Endothelial cell of umbilical vein (primary cell): ENCODE data around the gene SCN9A. TPM values are rescaled to one million over a fixed set of nuclear protein-coding genes. Genes with fewer than 3 reads are reported as not detected.

Experiments used
- BruUV-seq: library from RNA; stranded (reverse); fragments of 400-500 nt; replicated peaks from 2 replicates; lab custom pipeline; 2021; lab: Mats Ljungman, UMichigan
- CTCF ChIA-PET: fragments of 300-600, 350-600 bp; sonication (Branson Sonifier 250); formaldehyde crosslinking; loops from one replicate; lab custom pipeline; 2021; ENCODE audit warnings: antibody characterized with exemption, inconsistent platforms; lab: Charles Lee
- POLR2A ChIA-PET: fragments of 300-600, 350-600 bp; sonication (Branson Sonifier 250); formaldehyde crosslinking; loops from one replicate; lab custom pipeline; 2021; ENCODE audit warnings: antibody characterized with exemption, inconsistent platforms; lab: Charles Lee
- DNase-seq: peaks from one replicate; pipeline ENCODE4 v3.0.0-alpha.2; 2011; ENCODE audit warnings: low read depth, low spot score
- FAIRE-seq: peaks from 2 replicates; lab custom pipeline; 2011; peaks lifted over from hg19 to GRCh38; lab: Jason Lieb, UNC
- H2AFZ ChIP-seq: 2 replicates; pipeline ENCODE4 v1.6.0; 2012; ENCODE audit warnings: low read depth, low read length, control low read depth, inconsistent platforms
- H3K27ac ChIP-seq: 2 replicates; pipeline ENCODE4 v1.5.1; 2011; ENCODE audit warnings: low read depth, mild to moderate bottlenecking, control low read depth, low read length, moderate library complexity; ENCODE audit not compliant: insufficient read depth
- H3K27me3 ChIP-seq, 2 experiments: 2 replicates each; pipeline versions ENCODE4 v1.6.0 to v1.6.1; 2011; ENCODE audit warnings: low read length in 2 of 2, mixed read lengths in 1 of 2; ENCODE audit not compliant: control insufficient read depth in 2 of 2, insufficient read depth in 2 of 2
- H3K36me3 ChIP-seq, 2 experiments: 2 replicates in 1 of 2; 3 replicates in 1 of 2; pipeline ENCODE4 v1.5.1; 2011; ENCODE audit warnings: low read length in 2 of 2, mild to moderate bottlenecking in 1 of 2, moderate library complexity in 1 of 2; ENCODE audit not compliant: control insufficient read depth in 2 of 2, insufficient read depth in 2 of 2; ENCODE audit errors: extremely low read depth in 1 of 2
- H3K4me1 ChIP-seq: 3 replicates; pipeline ENCODE4 v1.5.1; 2011; ENCODE audit warnings: mild to moderate bottlenecking, low read length; ENCODE audit not compliant: control insufficient read depth, insufficient read depth; ENCODE audit errors: extremely low read depth
- H3K4me2 ChIP-seq: 2 replicates; pipeline ENCODE4 v1.6.1; 2011; ENCODE audit warnings: low read length, control low read depth, mixed read lengths; ENCODE audit not compliant: insufficient read depth
- H3K4me3 ChIP-seq, 3 experiments: fragments of 200-600 bp in 1 of 3; sonication (generic), shearing (Covaris generic) in 1 of 3; replicated peaks in 1 of 3; 2 replicates each; pipeline ENCODE4 v1.5.1; 2011 to 2016; ENCODE audit warnings: control low read depth in 3 of 3, low read length in 3 of 3, mild to moderate bottlenecking in 2 of 3, inconsistent platforms in 1 of 3, low read depth in 1 of 3, moderate library complexity in 1 of 3; ENCODE audit not compliant: insufficient read depth in 1 of 3
- H3K79me2 ChIP-seq: 2 replicates; pipeline ENCODE4 v1.6.0; 2012; ENCODE audit warnings: low read length, inconsistent platforms; ENCODE audit not compliant: control insufficient read depth, insufficient read depth
- H3K9ac ChIP-seq: replicated peaks from 2 replicates; pipeline ENCODE3; 2011; ENCODE audit warnings: low read length, control low read depth; ENCODE audit not compliant: insufficient read depth; ENCODE audit errors: extremely low read depth
- H3K9me1 ChIP-seq: replicated peaks from 3 replicates; pipeline ENCODE4 v1.6.0; 2011; ENCODE audit warnings: mild to moderate bottlenecking, low read length; ENCODE audit not compliant: control insufficient read depth, insufficient read depth; ENCODE audit errors: extremely low read depth
- H3K9me3 ChIP-seq: replicated peaks from 2 replicates; pipeline ENCODE4 v1.5.1; 2012; ENCODE audit warnings: low read length, inconsistent platforms; ENCODE audit not compliant: control insufficient read depth, insufficient read depth
- H4K20me1 ChIP-seq: replicated peaks from 2 replicates; pipeline ENCODE3; 2011; ENCODE audit warnings: mild to moderate bottlenecking, low read length; ENCODE audit not compliant: control insufficient read depth, insufficient read depth; ENCODE audit errors: extremely low read depth
- EZH2 ChIP-seq: IDR thresholded peaks from 2 replicates; pipeline ENCODE4 v1.6.1; 2012; ENCODE audit warnings: borderline replicate concordance, low read depth, mild to moderate bottlenecking, moderate library complexity, low read length, inconsistent platforms; ENCODE audit not compliant: severe bottlenecking
- FOS ChIP-seq: IDR thresholded peaks from 2 replicates; pipeline ENCODE4 v1.6.1; 2011; ENCODE audit warnings: mild to moderate bottlenecking, low read length, moderate library complexity, borderline replicate concordance; ENCODE audit not compliant: insufficient read depth
- GATA2 ChIP-seq: IDR thresholded peaks from 2 replicates; pipeline ENCODE4 v1.7.0; 2011; ENCODE audit warnings: low read depth, mild to moderate bottlenecking, moderate library complexity, mixed read lengths, low read length; ENCODE audit not compliant: insufficient read length, insufficient read depth
- JUN ChIP-seq: IDR thresholded peaks from 2 replicates; pipeline ENCODE4 v1.6.1; 2011; ENCODE audit warnings: borderline replicate concordance, low read depth; ENCODE audit not compliant: insufficient read length, insufficient read depth
- MYC ChIP-seq: IDR thresholded peaks from one replicate; pipeline ENCODE4 v1.6.1; 2011; ENCODE audit warnings: mild to moderate bottlenecking, low read depth, low read length
- POLR2A ChIP-seq: IDR thresholded peaks from 2 replicates; pipeline ENCODE4 v1.6.1; 2012; ENCODE audit warnings: low read depth, mild to moderate bottlenecking, control low read depth, low read length
- POLR2AphosphoS5 ChIP-seq: IDR thresholded peaks from 2 replicates; pipeline ENCODE4 v1.6.1; 2012; ENCODE audit warnings: low read depth, mild to moderate bottlenecking, control low read depth, low read length, moderate library complexity; ENCODE audit not compliant: insufficient read depth
- dilution Hi-C: fragments of 300-500 bp; cut with MboI; formaldehyde crosslinking; loops from one replicate; pipeline ENCODE4 v1.15.0; 2019; ENCODE audit warnings: low sequenced_read_pairs; ENCODE audit not compliant: extremely low pct_ligation_motif_present
- intact Hi-C: fragments of 100-400 bp; cut with micrococcal nuclease; formaldehyde crosslinking; loops from one replicate; pipeline ENCODE4 v1.10.0; 2022
- polyA plus RNA-seq, 4 experiments: library from polyadenylated mRNA; depleted of rRNA in 3 of 4; stranded (reverse) in 3 of 4; unstranded in 1 of 4; fragments of >200 nt; gene quantifications; 2 replicates each; pipeline versions ENCODE4 v1.2.1 to v1.2.3, GENCODE V29; 2011 to 2012; ENCODE audit warnings: missing spikeins in 1 of 4
- total RNA-seq: library from RNA; stranded (reverse); gene quantifications from 2 replicates; pipeline ENCODE4 v1.2.3, GENCODE V29; 2021
- TF ChIP-seq, protein P1 (sequence below), 2 donors: IDR thresholded peaks; 1 replicate in 1 of 2; 2 replicates in 1 of 2; pipeline ENCODE4 v1.5.1; 2011; ENCODE audit warnings: low read length in 2 of 2, mild to moderate bottlenecking in 2 of 2, moderate library complexity in 2 of 2, control low read depth in 1 of 2, inconsistent platforms in 1 of 2, low read depth in 1 of 2; ENCODE audit not compliant: insufficient read depth in 1 of 2; ENCODE audit errors: extremely low read depth in 1 of 2

The SCN9A gene
- total and polyA plus RNA-seq, 2 donors (not counting 3 experiments of a cell fraction or from before 2014, with no cell fraction given): 0.88 to 1.6 TPM

DNA sequence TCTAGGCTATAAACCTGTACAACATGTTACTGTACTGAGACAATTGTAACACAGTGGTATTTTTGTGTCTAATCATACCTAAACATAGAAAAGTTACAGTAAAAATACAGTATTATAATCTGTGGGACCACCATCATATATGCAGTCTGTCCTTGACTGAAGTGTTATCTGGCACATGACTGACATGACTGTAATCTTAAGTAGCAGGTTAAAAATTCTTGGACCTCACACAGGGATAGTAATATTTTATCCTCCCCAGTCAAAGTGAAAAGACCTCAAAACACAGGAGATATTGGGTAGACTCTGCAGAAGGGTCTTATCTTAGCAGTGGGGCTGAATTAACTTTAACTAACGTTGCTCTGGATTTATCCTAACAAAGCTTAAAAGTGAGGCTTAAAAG lies 4.9 kb upstream of the SCN9A start:
- no peaks in the 10 kb centered on the region for H3K36me3 ChIP-seq
- POLR2A ChIA-PET: no interaction called here
- no peak for FAIRE-seq
- H3K9ac ChIP-seq: no peak overlapping the region
- no peaks in the 10 kb centered on the region for H3K79me2 ChIP-seq
- intact Hi-C loops: no loop called here
- H2AFZ ChIP-seq: no peak overlapping the region
- dilution Hi-C loops: no loop called here
- peaks cover 9 to 21% of the 10 kb centered on the region in 2 experiments for H3K27me3 ChIP-seq
- H4K20me1 ChIP-seq: no peaks in the 10 kb centered on the region
- CTCF ChIA-PET: interaction anchor here (2.1 to 3.0 kb wide), 3 partner anchors 20 to 201 kb away, joined by 6 to 15 read pairs (median 11); no protein-coding TSS in a partner anchor
- H3K4me2 ChIP-seq: no peak overlapping the region
- no peaks in the 10 kb centered on the region for H3K9me1 ChIP-seq
- TF ChIP-seq FOS: no peak
- TF ChIP-seq EZH2: no peak
- TF ChIP-seq POLR2A: no peak
- TF ChIP-seq POLR2AphosphoS5: no peak
- TF ChIP-seq MYC: no peak
- TF ChIP-seq, protein P1, sequence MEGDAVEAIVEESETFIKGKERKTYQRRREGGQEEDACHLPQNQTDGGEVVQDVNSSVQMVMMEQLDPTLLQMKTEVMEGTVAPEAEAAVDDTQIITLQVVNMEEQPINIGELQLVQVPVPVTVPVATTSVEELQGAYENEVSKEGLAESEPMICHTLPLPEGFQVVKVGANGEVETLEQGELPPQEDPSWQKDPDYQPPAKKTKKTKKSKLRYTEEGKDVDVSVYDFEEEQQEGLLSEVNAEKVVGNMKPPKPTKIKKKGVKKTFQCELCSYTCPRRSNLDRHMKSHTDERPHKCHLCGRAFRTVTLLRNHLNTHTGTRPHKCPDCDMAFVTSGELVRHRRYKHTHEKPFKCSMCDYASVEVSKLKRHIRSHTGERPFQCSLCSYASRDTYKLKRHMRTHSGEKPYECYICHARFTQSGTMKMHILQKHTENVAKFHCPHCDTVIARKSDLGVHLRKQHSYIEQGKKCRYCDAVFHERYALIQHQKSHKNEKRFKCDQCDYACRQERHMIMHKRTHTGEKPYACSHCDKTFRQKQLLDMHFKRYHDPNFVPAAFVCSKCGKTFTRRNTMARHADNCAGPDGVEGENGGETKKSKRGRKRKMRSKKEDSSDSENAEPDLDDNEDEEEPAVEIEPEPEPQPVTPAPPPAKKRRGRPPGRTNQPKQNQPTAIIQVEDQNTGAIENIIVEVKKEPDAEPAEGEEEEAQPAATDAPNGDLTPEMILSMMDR (IDR thresholded peaks at IDR 0.05; ENCODE audit: extremely low read depth in 1 of 2, insufficient read depth in 1 of 2, low read depth in 1 of 2, low read length in 2 of 2): no peak
- TF ChIP-seq GATA2: no peak
- no peak for TF ChIP-seq JUN
- H3K9me3 ChIP-seq: no peaks in the 10 kb centered on the region
- H3K4me3 ChIP-seq: no peak overlapping the region
- H3K27ac ChIP-seq: no peak overlapping the region
- no peak for DNase-seq
- peaks cover 3% of the 10 kb centered on the region for H3K4me1 ChIP-seq
- BruUV-seq: no TSS peak
